ENCODE data around the gene CDCP2. TPM values are rescaled to one million over a fixed set of nuclear protein-coding genes. Genes with fewer than 3 reads are reported as not detected.

CDCP2 gene
- total RNA-seq, 1 experiment from 2014 or later = not detected

GRCh38 chr1:54084794-54085193 lies 68.0 kb downstream of the CDCP2 start (continued):
- TF ChIP-seq ZNF281 (CRISPR knock-in tag; IDR thresholded peaks at IDR 0.05) (no peak), GTF2I (CRISPR knock-in tag; conservative IDR thresholded peaks at IDR 0.05) (no peak), ATF6 (CRISPR knock-in tag; IDR thresholded peaks at IDR 0.05) (no peak), ZNF263 (CRISPR knock-in tag; IDR thresholded peaks at IDR 0.05; ENCODE audit: low read depth) (no peak)

Other genes starting within 250 kb of the CDCP2 start
- gene IFT25, start 207.3 kb downstream of the CDCP2 start, total RNA-seq (2021) = 22.6 to 27.9 TPM (median 26.3 TPM) in 3 replicates
- 38.1 to 39.1 TPM (median 38.6 TPM) in 3 replicates for gene LRRC42, start 206.7 kb downstream of the CDCP2 start, total RNA-seq (2021)
- 0.09 to 0.16 TPM in 2 of 3 replicates, not detected in the other for gene LDLRAD1, start 134.8 kb downstream of the CDCP2 start, total RNA-seq (2021)
- 122 to 133 TPM (median 128 TPM) in 3 replicates for gene TMEM59, start 99.8 kb downstream of the CDCP2 start, total RNA-seq (2021)
- 4.7 to 6.9 TPM (median 6.3 TPM) in 3 replicates for gene TCEANC2, start 99.4 kb downstream of the CDCP2 start, total RNA-seq (2021)
- 13.1 to 14.2 TPM (median 13.4 TPM) in 3 replicates for gene CYB5RL, start 47.0 kb upstream of the CDCP2 start, total RNA-seq (2021)
- gene MRPL37, start 47.2 kb upstream of the CDCP2 start, total RNA-seq (2021) = 125 to 143 TPM (median 130 TPM) in 3 replicates

Data from WTC11 (cell line).